GM19397 (cell line): ENCODE results near the gene UBL3.

Experiments used
- ATAC-seq: cut with Tn5 transposase; IDR thresholded peaks from one replicate; pipeline ENCODE4 v1.9.1; 2021; ENCODE audit warnings: mild to moderate bottlenecking, moderate library complexity; ENCODE audit not compliant: unreplicated experiment

The UBL3 gene

GRCh38 chr13:29760544-29760943 lies 89.9 kb downstream of the UBL3 start:
- no peak for ATAC-seq

GRCh38 chr13:29758531-29759114 lies 91.8 kb downstream of the UBL3 start:
- peak; percentile 92 for ATAC-seq

GRCh38 chr13:29756506-29756905 lies 93.9 kb downstream of the UBL3 start:
- no peak for ATAC-seq

- no peak for ATAC-seq
Measured at GRCh38 chr13:29754473-29754806, 96.0 kb downstream of the UBL3 start.

- no peak for ATAC-seq
Measured at GRCh38 chr13:29753618-29754472, 96.6 kb downstream of the UBL3 start.

GRCh38 chr13:29752175-29752574 lies 98.2 kb downstream of the UBL3 start:
- no peak for ATAC-seq

- no peak for ATAC-seq
Measured at GRCh38 chr13:29750183-29750530, 100.3 kb downstream of the UBL3 start.

GRCh38 chr13:29749401-29750182 lies 100.8 kb downstream of the UBL3 start:
- ATAC-seq = no peak

GRCh38 chr13:29748097-29748496 lies 102.3 kb downstream of the UBL3 start:
- ATAC-seq = no peak

GRCh38 chr13:29746148-29746677 lies 104.2 kb downstream of the UBL3 start:
- ATAC-seq = no peak

GRCh38 chr13:29745704-29746103 lies 104.7 kb downstream of the UBL3 start:
- no peak for ATAC-seq

- no peak for ATAC-seq
Measured at GRCh38 chr13:29743201-29743786, 107.1 kb downstream of the UBL3 start.

GRCh38 chr13:29740961-29741360 lies 109.5 kb downstream of the UBL3 start:
- ATAC-seq = no peak

GRCh38 chr13:29737061-29737460 lies 113.4 kb downstream of the UBL3 start:
- ATAC-seq = no peak

GRCh38 chr13:29733147-29733611 lies 117.2 kb downstream of the UBL3 start:
- no peak for ATAC-seq

GRCh38 chr13:29730253-29730652 lies 120.2 kb downstream of the UBL3 start:
- no peak for ATAC-seq

GRCh38 chr13:29722415-29722814 lies 128.0 kb downstream of the UBL3 start:
- ATAC-seq = no peak

GRCh38 chr13:29721766-29722165 lies 128.7 kb downstream of the UBL3 start:
- no peak for ATAC-seq

- no peak for ATAC-seq
Measured at GRCh38 chr13:29718694-29719093, 131.7 kb downstream of the UBL3 start.

GRCh38 chr13:29716493-29716892 lies 133.9 kb downstream of the UBL3 start:
- ATAC-seq = no peak
